ENCODE results near the gene DOCK4. TPM values are rescaled to one million over a fixed set of nuclear protein-coding genes. Genes with fewer than 3 reads are reported as not detected.

The DOCK4 gene
- total RNA-seq, 3 donors from 2014 or later = 31.7 to 43.3 (median 41.9) TPM

DNA sequence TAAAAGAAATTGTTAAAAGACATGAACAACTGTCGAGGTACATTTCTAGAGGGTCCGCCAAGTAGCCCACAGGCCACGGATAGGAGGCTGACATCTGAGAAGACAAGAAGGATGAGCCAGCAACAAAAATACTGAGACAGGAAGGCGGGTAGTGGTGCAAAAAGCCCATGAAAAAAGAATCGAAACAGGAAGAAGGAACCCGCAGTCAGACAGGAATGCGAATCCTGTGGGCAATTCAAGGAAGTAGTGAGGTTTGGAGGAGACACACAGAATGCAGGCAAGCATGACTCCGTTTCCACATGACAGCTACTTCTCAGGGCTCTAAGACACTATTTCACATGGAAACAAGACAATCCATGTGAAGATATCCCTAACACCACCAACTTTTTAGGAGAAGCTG, 125.2 kb downstream of the DOCK4 start:
- Histone ChIP-seq H3K27ac (peak overlapping the region in 1 of 2 donors; percentile 21), H3K9me3 (no peaks in the 10 kb centered on the region), H3K27me3 (no peaks in the 10 kb centered on the region), H3K36me3 (no peaks in the 10 kb centered on the region), H3K4me1 (peaks cover 0 to 12% of the 10 kb centered on the region in 2 donors), H3K4me3 (no peak overlapping the region)
- intact Hi-C loops (cut with DNase I; ENCODE audit: low total_unique reads) = no loop called here
- DNase-seq (ENCODE audit: low spot score in 2 of 2) = no peak
- TF ChIP-seq, protein P1, sequence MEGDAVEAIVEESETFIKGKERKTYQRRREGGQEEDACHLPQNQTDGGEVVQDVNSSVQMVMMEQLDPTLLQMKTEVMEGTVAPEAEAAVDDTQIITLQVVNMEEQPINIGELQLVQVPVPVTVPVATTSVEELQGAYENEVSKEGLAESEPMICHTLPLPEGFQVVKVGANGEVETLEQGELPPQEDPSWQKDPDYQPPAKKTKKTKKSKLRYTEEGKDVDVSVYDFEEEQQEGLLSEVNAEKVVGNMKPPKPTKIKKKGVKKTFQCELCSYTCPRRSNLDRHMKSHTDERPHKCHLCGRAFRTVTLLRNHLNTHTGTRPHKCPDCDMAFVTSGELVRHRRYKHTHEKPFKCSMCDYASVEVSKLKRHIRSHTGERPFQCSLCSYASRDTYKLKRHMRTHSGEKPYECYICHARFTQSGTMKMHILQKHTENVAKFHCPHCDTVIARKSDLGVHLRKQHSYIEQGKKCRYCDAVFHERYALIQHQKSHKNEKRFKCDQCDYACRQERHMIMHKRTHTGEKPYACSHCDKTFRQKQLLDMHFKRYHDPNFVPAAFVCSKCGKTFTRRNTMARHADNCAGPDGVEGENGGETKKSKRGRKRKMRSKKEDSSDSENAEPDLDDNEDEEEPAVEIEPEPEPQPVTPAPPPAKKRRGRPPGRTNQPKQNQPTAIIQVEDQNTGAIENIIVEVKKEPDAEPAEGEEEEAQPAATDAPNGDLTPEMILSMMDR (IDR thresholded peaks at IDR 0.05) = no peak
- TF ChIP-seq POLR2AphosphoS5 (IDR thresholded peaks at IDR 0.05) (no peak), POLR2A (IDR thresholded peaks at IDR 0.05) (no peak)

DNA sequence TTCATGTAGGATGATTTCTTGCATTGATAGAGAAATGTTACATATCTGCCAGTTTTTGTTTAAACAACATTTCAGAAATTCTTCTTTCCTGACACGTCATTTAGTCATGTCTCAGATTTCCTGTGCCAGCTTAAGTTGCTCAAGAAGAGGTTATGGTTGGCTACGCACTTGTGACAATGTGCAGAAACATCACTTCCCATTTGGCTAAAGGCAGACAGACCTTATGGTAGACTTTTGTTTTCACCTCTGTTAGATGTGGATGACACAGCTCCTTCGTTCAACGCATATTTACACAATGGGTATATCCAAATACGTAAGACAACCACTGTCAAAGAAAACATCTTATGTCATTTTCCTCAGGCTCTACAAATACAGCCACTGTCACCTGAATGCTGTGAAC, 125.8 kb downstream of the DOCK4 start:
- intact Hi-C loops (cut with DNase I; ENCODE audit: low total_unique reads) = no loop called here
- peak overlapping the region in 1 of 2 donors; percentile 21 for H3K27ac ChIP-seq
- no peaks in the 10 kb centered on the region for H3K36me3 ChIP-seq
- TF ChIP-seq, protein P1 (IDR thresholded peaks at IDR 0.05) = no peak
- TF ChIP-seq POLR2AphosphoS5 (IDR thresholded peaks at IDR 0.05) = no peak
- TF ChIP-seq POLR2A (IDR thresholded peaks at IDR 0.05) = no peak
- H3K4me1 ChIP-seq = peaks cover 0 to 12% of the 10 kb centered on the region in 2 donors
- H3K4me3 ChIP-seq = no peak overlapping the region
- DNase-seq (ENCODE audit: low spot score in 2 of 2) = no peak
- H3K9me3 ChIP-seq = no peaks in the 10 kb centered on the region
- H3K27me3 ChIP-seq = no peaks in the 10 kb centered on the region

DNA sequence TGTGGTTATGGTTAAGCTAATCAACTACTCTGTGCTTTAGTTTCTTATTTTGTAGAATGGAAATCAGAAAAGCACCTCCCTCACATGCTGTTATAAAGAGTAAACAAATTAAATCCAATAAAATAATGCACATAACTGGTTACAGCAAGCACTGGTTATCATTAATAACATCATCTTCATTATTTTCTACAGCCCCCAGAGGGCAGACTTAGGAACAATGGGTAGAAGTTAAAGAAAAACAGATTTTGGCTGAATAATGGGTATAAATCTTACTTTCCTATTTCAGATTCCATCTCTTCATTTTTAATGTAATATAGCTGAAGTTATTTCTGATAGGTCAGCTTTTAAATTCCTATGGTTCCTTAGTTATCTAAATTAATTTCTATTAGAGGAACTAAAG, 126.5 kb downstream of the DOCK4 start:
- TF ChIP-seq POLR2AphosphoS5 (IDR thresholded peaks at IDR 0.05) = no peak
- TF ChIP-seq POLR2A (IDR thresholded peaks at IDR 0.05) = no peak
- TF ChIP-seq, protein P1 (IDR thresholded peaks at IDR 0.05) = no peak
- Histone ChIP-seq H3K27me3 (no peaks in the 10 kb centered on the region), H3K9me3 (no peaks in the 10 kb centered on the region), H3K36me3 (no peaks in the 10 kb centered on the region), H3K27ac (no peak overlapping the region), H3K4me3 (no peak overlapping the region), H3K4me1 (peaks cover 0 to 4% of the 10 kb centered on the region in 2 donors)
- no peak for DNase-seq (ENCODE audit: low spot score in 2 of 2)
- intact Hi-C loops (cut with DNase I; ENCODE audit: low total_unique reads) = no loop called here

DNA sequence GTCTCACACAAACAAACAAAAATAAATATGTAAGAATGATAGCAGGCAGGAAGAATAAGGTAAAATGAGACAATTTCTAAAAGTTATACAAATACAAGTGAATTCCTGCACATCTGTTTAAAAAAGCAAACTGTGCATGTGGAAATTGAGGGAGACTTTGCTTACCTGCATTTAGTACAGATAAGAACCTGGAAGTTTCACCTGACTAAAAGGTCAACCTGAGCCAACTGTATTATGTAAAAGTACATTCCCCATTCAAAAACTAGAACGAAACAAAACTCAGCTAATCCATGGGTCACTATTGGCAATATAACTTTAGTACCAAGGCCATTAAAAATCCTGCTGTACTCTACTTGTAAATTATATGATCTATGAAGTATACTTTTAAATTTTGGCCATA, 127.1 kb downstream of the DOCK4 start:
- no peak overlapping the region for H3K4me3 ChIP-seq
- no peaks in the 10 kb centered on the region for H3K4me1 ChIP-seq
- no peaks in the 10 kb centered on the region for H3K36me3 ChIP-seq
- intact Hi-C loops (cut with DNase I; ENCODE audit: low total_unique reads) = no loop called here
- no peak overlapping the region for H3K27ac ChIP-seq
- no peak for DNase-seq (ENCODE audit: low spot score in 2 of 2)
- H3K9me3 ChIP-seq = peaks cover 0 to 5% of the 10 kb centered on the region in 2 donors
- TF ChIP-seq, protein P1 (IDR thresholded peaks at IDR 0.05) = no peak
- TF ChIP-seq POLR2A (IDR thresholded peaks at IDR 0.05) = no peak
- H3K27me3 ChIP-seq = no peaks in the 10 kb centered on the region

DNA sequence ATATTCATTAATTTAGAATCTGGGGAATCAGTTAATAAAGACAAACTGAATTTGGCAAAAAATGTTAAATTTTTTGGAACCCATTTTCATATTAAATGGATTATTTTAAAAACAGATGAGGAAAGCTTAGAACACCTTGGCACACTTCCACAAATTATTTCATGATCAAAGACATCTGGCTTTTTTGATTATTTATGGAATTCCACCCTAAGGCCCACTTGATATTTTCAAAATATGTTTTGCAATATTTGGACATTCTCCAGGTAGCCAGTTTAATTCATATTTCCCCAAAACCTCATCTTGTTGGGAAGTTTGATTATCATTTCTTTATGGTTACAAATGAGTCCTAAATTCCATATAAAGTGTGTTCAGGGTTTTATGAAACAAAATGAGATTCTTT, 129.9 kb downstream of the DOCK4 start:
- Histone ChIP-seq H3K9me3 (peaks cover 0 to 5% of the 10 kb centered on the region in 2 donors), H3K27me3 (no peaks in the 10 kb centered on the region), H3K4me3 (no peak overlapping the region), H3K27ac (no peak overlapping the region), H3K36me3 (no peaks in the 10 kb centered on the region), H3K4me1 (no peaks in the 10 kb centered on the region)
- intact Hi-C loops (cut with DNase I; ENCODE audit: low total_unique reads) = no loop called here
- no peak for DNase-seq (ENCODE audit: low spot score in 2 of 2)
- TF ChIP-seq POLR2AphosphoS5 (IDR thresholded peaks at IDR 0.05) = no peak
- TF ChIP-seq, protein P1 (IDR thresholded peaks at IDR 0.05) = no peak
- TF ChIP-seq POLR2A (IDR thresholded peaks at IDR 0.05) = no peak
